GM21381 (cell line): ENCODE results near the gene PCSK6.

Source experiments
- ATAC-seq: cut with Tn5 transposase; IDR thresholded peaks from one replicate; pipeline ENCODE4 v1.9.1; 2021; ENCODE audit warnings: mild to moderate bottlenecking, moderate library complexity; ENCODE audit not compliant: unreplicated experiment

The PCSK6 gene

GRCh38 chr15:101448336-101448735, 41.2 kb downstream of the PCSK6 start:
- no peak for ATAC-seq

GRCh38 chr15:101447561-101448071, 41.9 kb downstream of the PCSK6 start:
- no peak for ATAC-seq

- ATAC-seq: no peak
Measured at GRCh38 chr15:101447168-101447533, 42.4 kb downstream of the PCSK6 start.

- ATAC-seq: no peak
Measured at GRCh38 chr15:101446518-101447167, 42.9 kb downstream of the PCSK6 start.

- no peak for ATAC-seq
Measured at GRCh38 chr15:101445562-101446517, 43.7 kb downstream of the PCSK6 start.

- ATAC-seq: no peak
Measured at GRCh38 chr15:101444807-101445508, 44.5 kb downstream of the PCSK6 start.

GRCh38 chr15:101444015-101444414, 45.5 kb downstream of the PCSK6 start:
- ATAC-seq: no peak

- no peak for ATAC-seq
Measured at GRCh38 chr15:101442272-101442671, 47.2 kb downstream of the PCSK6 start.

- no peak for ATAC-seq
Measured at GRCh38 chr15:101441696-101442095, 47.8 kb downstream of the PCSK6 start.

GRCh38 chr15:101440846-101441590, 48.5 kb downstream of the PCSK6 start:
- ATAC-seq: no peak

- no peak for ATAC-seq
Measured at GRCh38 chr15:101439920-101440319, 49.6 kb downstream of the PCSK6 start.

GRCh38 chr15:101439285-101439919, 50.1 kb downstream of the PCSK6 start:
- ATAC-seq: no peak

- no peak for ATAC-seq
Measured at GRCh38 chr15:101438482-101439284, 50.8 kb downstream of the PCSK6 start.

- no peak for ATAC-seq
Measured at GRCh38 chr15:101437618-101438481, 51.7 kb downstream of the PCSK6 start.

- ATAC-seq: no peak
Measured at GRCh38 chr15:101437209-101437608, 52.3 kb downstream of the PCSK6 start.

- ATAC-seq: no peak
Measured at GRCh38 chr15:101436526-101436925, 53.0 kb downstream of the PCSK6 start.

- ATAC-seq: no peak
Measured at GRCh38 chr15:101435761-101436160, 53.7 kb downstream of the PCSK6 start.
